Stimulated activated CD8-positive, alpha-beta memory T cell treated with anti-CD3 and anti-CD28 coated beads, Interleukin-4, amount 100 ng/mL, for 24 hours (primary cell): ENCODE results near the gene ZG16B.

Experiments
- DNase-seq: peaks from one replicate; pipeline ENCODE4 v3.0.0-alpha.2; 2020; ENCODE audit warnings: low read depth

The ZG16B gene, protein sequence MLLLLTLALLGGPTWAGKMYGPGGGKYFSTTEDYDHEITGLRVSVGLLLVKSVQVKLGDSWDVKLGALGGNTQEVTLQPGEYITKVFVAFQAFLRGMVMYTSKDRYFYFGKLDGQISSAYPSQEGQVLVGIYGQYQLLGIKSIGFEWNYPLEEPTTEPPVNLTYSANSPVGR

DNA sequence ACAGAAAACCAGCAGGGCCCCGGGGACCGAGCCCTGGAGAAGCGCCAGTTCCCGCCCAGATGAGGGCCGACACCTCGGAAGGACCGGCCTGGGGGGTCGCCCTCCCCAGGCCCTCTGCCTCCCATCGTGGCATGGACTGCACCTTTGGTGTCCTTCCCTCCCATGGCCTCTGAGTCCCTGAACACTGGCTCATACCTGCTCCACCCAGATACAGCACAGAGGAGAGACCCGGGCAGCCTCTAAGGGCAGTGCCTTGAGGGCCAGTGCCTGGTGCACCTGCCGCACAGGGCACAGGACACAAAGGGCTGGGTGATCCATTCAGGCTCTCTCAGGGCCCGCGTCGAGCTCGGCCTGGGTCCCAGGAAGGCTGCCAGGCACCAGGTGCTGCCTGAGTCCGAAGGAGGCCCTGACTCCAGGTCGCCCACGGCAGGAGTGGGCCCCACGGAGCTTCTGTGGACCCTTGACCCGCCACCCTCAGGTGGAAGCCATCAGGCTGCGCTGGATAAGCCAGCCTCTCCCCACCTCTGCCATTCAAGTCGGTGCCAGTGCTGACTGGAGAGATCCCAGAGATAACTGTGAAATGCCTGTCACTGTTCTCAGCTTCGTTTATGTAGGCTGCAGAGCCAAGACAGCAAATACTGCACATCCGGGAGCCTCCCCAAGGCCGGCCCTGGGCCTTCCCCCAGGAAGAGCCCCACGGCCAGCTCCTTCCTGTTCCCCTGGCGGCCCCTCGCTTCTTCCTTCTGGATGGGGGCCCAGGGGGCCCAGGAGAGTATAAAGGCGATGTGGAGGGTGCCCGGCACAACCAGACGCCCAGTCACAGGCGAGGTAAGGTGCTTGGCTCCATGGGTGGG, at the start of gene ZG16B:
Gene ZG16B (plus strand): TSS at position 803 of the 854 bp plus-strand sequence. CDS start 139 bp downstream, outside the sequence.
- no peak for DNase-seq

DNA sequence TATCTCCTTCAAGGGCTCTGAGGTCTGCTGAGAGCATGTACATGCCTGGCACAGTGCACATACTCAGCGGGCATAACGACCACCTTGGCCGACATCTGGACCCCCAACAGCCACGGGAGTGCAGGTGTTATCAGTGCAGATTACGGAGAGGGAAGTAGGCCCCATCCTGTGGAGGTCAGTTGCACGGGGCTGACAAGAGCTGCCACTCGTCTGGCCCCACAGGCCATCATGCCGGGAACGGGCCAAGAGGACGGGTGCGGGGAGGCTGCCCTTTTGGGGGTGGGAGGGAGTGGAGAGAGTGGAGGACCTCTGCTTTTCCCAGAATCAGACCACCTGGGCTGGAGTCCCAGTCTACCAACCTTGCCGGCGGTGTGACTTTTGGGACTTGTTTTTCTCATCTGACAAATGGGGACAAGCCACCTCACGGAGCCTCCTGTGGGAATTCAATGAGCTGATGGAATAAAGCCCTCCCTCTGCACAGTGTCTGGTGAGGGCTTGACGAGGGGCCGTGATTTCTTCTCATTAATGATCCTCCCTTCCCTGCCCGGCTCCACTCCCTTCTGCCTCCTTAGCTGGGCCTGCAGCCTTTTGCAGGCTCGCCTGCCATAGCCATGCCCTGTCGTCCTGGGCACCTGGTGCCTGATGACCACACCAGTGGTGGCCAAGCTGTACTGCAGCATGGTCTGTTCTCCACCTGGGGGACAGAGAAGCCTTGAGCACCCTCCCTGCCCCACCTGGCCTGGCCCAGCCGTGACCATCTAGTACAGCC, 47.3 kb upstream of the ZG16B start:
- DNase-seq = no peak

DNA sequence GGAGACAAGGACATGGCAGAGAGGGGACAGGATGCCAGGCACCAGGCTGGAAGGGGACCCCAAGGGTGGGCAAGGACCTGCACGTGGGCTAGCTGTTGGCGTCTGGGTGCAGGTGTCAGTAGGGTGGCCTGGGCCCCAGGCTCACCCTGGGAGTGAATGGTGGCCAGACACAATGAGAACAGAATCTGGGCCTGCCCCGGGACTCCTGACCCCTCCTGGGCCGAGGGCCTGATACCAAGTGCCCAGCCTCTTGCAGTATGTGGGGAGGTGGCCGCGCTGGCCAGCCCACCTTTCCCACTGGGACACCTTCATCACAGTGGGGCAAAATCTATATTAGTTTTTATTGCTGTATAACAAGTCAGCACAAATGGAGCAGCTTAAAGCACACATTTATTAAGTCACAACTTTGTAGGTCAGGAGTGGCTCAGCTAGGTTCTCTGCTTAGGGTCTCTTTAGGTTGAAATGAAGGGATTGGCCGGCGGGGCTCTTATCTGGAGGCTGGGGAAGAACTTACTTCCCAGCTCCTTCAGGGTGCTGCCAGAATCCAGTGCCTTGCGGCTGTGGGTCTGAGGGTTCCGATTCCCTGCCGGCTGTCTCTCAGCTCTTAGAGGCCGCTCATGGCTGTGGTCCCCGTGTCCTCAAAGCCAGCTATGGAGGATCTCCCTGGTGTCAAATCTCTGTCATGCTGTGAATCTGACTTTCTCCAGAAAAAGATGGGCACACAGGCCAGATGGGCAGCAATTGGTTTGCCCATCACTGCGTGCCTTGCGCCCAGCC, 46.3 kb upstream of the ZG16B start:
- DNase-seq = no peak

DNA sequence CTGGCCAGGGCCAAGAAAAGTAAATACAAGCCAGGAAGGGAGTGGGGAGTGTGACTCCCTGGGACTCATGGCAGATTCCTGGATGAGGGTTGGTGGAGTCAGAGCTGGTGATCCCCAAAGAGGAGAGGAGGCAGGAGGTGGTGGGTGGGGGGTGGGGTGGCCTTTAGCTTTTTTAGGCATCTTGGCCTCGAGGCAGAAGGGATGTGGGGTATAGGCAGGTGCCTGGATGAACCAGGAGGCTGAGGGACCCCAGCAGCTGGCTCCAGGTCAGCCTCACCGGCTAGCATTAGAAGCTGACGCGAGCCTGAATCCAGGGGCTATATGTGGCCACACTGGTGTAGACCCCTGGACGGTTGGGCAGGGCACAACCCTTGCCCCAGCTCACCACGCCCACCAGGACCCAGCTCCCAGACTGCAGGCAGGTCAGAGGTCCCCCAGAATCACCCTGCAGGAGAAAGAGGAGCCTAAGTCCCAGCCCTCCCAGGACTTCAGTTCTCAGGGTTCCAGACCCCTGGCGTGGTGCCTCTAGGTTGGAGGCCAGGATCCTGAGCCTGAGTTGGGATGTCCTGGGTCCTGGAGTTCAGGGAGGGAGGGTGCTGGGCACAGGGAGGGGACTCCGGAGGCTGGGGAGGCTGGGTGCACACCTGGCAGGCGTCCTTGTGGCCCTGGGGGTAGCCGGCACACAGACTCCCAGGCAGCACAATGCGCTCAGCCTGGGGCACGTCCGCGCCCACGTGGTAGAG, 45.6 kb upstream of the ZG16B start:
- DNase-seq = no peak

DNA sequence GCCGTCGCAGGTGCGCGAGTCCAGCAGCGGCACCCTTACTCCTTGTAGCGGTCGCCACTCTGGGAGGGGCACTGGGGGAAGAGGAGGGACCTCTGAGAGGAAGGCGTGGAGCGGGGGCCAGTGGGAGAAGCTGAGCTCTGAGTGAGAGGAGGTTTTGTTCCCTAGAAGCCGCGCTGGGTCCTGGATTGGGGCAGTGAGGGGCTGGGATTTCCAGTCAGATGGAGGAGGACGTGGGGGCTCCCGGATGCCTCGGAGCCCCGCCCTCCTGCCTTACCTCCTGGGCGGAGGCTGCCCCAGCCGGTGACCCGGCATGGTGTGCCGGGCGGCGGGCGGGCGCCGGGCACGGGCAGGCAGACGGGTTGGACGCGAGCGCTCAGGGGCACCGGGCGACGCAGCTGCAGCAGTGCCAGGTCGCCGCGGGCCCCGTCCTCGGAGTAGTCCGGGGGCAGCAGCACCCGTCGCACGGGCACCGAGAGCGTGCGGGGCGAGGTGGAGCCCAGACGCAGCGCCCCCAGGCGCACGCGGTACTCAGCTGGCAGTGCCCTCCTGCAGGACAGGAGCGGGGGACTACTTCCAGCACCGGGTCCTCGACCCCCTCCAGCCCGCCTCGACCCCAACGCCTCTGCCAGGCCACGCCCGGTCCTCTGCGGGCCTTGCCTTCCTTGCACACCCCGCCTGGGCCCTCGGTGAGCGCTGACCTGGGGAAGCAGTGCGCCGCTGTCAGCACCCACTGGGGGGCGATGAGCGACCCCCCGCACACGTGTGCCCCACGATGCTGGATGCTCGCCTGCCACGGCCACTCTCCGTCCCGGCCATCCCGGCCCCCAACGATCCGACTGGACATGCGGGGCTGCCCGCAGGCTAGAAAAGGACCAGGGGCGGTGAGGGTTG, 44.8 kb upstream of the ZG16B start:
- DNase-seq = peak; percentile 22

DNA sequence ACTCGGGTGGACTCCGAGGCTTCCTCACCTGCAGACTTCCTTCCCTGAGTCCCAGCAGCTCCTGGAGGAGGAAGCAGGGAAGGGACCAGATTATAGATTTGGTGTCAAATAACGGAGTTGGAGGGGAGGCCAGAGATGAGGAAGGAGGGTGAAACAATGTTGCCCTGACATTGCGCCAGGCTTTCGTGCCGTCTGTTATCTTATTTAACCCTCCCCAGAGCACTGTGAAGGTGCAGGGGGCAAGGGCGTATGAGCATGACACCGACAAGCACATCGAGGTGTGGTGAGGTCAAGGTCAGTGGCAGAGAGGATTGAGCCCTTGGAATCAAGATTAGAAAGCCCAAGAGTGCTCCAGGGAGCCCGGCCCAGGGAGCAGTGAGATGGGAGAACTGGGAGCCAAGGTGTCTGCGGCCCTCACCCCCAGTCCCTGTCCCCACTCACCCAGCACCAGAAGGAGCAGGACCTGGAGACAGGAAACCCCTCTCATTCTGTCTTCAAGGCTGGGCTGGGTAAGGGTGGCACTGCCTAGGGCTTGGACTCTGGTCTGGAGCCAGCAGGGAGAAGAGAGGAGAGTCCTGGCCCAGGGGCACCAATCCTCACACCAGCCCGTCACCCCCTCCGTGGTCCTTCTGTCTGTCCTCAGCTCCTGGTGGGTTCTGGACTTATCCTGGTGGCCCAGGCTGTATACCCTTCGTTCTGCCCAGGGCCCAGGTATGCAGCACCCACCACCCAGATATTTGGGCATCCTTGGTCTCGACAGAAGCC, 43.9 kb upstream of the ZG16B start:
- DNase-seq = no peak

DNA sequence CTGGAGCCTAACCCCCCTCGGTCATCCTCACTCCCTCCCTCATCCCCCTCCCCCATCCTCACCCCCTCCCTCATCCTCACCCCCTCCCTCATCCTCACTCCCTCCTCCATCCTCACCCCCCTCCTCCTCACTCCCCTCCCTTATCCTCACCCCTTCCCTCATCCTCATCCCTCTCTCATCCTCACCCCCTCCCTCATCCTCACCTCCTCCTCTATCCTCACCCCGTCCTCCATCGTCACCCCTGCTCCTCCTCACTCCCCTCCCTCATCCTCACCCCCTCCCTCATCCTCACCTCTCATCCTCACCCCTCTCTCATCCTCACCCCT, 43.3 kb upstream of the ZG16B start:
- no peak for DNase-seq

DNA sequence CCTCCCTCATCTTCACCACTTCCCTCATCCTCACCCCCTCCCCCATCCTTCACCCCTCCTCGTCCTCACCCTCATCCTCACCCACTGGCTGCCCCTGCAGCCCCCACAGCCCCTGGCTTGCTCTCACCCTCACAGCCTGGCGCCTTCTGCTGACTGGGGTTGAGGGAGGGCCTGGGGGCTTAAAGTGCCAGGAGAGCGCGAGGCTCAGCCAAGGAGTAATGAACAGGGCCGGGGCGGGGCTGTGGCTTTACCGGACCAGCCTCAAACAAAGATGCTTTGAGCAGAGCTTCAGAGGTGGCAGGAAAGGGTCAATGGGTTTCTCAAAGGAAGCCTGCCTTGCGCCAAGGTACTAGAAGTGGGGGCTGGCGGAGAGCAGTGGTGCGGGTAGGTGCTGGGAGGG, 42.7 kb upstream of the ZG16B start, which contains the start of gene PRSS33:
Gene PRSS33 (minus strand): TSS at position 155 of the 400 bp plus-strand sequence. CDS start 1,013 bp downstream, outside the sequence.
- no peak for DNase-seq

DNA sequence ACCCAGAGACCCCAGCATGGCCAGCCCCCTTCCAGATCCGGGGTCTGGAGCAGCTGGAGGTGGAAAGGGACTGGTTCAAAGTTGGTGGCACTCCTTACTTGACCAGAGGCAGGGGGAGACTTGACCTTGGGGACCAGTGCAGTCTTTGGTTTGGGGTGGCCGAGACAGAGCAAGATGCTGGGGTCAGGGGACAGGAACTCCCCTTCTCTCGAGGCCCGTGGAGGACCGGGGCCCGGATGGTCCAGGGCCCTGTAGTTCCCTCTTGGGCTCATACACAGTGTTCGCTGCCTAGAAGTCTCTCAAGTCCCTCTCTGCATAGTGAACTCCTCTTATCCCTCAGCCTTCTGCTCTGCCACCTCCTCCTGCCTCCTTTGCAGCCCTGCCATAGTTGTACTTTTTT, 42.1 kb upstream of the ZG16B start:
- no peak for DNase-seq

DNA sequence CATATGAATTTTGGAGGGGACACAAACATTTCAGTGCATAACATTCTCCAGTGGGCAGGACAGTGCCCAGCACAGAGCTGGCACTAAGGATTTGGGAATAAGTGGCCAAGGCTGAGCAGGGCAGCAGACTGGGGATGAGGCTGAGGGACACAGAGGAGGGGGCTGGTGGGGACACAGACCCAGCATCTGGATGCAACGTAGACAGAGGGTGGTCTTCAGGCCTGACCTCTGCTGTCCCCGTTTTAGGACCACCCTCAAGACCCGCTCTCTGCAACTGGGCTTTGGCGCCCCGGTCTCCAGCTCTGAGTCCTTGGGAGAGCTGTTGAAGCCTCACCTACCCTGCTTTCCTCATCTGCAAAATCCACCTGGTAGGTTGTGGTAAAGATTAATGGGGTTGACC, 39.5 kb upstream of the ZG16B start:
- DNase-seq = no peak

DNA sequence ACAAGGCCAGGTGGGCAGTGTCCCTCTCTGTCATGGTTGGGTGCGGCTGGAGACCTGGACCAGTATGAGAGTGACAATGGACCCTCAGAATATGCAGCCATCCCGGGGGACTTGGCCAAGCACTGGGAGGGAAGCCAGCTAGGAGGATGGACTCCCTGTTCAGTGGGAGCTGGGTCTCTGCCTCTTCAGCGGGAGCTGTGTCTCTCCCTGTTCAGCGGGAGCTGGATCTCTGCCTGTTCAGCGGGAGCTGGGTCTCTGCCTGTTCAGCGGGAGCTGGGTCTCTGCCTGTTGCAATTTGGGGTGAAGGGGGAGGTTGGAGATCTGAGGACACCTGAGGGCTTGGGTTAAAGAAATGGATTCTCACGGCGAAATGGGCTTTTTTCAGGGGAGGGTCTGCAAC, 38.9 kb upstream of the ZG16B start:
- no peak for DNase-seq

DNA sequence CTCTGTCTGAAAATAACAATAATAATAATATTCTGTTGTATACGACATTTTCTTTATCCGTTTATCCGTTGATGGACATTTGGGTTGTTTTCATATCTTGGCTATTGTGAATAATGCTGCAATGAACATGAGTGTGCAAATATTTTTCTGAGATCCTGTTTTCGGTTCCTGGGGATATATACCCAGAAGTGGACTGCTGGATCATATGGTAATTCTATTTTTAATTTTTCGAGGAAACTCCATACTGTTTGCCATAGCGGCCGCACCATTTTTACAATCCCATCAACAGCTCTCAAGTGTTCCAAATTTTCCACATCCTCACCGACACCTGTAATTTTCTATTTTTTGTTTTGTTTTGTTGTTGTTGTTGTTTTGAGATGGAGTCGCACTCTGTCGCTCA, 37.2 kb upstream of the ZG16B start:
- no peak for DNase-seq

DNA sequence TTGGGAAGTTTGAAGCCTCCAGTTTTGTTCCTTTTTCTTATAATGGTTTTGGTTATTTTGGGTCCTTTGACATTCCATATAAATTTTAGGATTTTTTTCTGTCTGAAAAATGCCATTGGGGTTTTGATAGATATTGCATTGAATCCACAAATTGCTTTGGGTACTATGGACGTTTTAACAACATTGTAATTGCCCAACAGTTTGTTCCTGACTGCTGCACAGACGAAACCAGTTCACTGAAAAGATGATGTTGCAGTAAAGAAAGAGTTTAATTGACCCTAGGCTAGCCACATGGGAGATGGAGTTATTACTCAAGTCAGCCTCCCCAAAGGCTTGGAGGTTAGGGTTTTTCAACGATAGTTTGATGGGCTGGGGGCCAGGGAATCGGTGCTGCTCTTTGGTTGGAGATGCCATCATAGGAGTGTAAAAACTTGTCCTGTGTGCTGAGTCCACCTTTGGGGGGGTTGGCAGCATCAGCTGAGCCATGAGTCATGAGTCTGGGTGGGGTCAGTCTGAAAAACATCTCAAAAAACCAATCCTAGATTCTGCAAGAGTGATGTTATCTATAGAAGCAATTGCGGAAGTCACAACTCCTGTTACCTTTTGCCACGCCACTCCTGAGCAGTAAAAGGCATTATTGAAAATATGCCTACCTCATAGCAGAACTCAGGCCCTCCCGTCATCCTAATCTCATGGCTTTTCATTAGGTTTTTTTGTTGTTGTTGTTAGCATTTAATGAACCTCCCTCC, 34.5 kb upstream of the ZG16B start:
- DNase-seq = no peak

DNA sequence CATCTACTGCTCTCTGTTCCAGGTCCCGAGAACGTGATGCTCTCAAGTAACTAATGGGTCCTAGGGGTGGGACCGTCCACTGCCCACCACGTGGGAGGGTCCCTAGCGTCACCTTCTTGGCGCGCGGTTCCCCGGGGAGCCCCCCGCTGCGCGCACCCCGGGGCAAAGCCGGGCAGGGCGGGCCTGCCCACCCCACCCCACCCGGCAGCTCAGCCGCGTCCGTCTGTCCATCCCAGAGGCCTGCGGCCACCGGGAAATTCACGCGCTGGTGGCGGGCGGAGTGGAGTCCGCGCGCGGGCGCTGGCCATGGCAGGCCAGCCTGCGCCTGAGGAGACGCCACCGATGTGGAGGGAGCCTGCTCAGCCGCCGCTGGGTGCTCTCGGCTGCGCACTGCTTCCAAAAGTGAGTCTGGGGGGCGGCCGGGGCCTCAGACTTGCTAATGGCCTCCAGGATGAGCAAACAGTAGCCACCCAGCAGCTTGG, 31.3 kb upstream of the ZG16B start:
- no peak for DNase-seq

DNA sequence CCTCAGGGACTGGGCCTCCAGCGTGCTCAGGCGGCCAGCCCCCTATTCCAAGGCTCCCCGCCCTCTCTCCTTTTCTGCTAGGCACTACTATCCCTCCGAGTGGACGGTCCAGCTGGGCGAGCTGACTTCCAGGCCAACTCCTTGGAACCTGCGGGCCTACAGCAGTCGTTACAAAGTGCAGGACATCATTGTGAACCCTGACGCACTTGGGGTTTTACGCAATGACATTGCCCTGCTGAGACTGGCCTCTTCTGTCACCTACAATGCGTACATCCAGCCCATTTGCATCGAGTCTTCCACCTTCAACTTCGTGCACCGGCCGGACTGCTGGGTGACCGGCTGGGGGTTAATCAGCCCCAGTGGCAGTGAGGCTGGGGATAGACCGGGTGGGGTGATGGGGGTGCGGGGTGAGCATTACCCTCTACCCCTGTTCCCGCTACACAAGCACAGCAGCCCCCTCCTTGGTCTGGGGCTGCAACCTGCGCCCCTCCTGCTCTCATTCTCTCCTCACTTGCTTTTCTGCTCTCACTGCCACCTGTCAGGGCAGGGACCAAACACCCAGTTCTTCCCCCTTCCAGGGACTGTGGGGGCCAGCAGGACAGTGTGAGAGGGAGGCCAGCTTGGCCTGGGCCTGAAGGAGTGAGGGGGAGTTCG, 30.8 kb upstream of the ZG16B start:
- DNase-seq = no peak

DNA sequence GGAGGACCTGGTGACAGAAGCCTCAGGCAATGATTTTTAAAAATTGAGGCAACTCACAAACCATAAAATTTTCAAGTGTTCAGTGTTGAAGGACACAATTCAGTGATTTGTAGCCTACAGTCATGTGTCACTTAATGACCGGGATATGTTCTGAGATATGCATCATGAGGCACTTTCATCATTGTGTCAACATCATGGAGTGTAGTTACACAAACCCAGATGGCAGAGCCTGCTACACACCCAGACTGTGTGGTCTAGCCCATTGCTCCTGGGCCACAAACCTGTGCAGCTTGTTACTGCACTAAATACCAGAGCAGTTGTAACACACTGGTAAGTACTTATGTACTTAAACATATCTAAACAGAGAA, 30.3 kb upstream of the ZG16B start:
- DNase-seq = no peak

DNA sequence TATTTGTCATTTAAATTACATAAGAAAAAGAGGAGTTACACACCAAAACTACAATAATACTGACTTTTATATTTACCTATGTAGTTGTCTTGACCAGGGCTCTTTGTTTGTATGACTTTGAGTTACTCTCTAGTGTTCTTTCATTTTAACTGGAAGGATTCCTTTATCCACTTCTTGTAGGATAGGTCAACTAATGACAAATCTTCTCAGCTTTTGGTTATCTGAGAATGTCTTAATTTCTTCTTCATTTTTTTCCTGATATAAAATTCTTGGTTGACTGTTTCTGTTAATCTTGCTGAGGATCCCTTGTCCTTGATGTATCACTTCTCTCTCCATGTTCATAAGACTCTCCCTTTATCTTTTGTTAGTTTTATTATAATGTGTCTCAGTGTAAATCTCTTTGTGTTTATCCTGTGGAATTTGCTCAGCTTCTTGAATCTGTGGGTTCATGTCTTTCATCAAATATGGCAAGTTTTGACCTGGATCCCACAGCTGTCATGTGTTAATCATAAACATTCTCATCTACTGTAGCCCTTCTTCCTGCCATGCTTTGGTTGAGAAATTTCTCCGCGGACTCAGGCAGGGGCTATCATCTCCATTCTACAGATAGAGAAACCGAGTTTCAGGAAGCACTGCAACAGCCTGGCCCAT, 26.4 kb upstream of the ZG16B start:
- DNase-seq = no peak

DNA sequence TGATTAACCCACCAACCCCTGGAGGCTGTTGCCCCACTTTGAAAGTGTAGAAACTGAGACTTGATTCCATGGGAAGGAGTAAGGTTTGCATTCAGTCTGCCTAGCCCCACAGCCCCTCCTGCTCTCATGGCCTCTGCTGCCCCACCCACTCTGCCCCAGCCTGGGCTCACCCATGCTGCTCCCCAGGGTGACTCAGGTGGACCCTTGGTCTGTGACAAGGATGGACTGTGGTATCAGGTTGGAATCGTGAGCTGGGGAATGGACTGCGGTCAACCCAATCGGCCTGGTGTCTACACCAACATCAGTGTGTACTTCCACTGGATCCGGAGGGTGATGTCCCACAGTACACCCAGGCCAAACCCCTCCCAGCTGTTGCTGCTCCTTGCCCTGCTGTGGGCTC, 25.4 kb upstream of the ZG16B start:
- DNase-seq = no peak
